ENCODE results near the gene DUXA. TPM values are rescaled to one million over a fixed set of nuclear protein-coding genes. Genes with fewer than 3 reads are reported as not detected.

The DUXA gene
- total RNA-seq, 1 experiment from 2014 or later: not detected

- H3K27me3 ChIP-seq (ENCODE audit: insufficient read depth, low read length): no peaks in the 10 kb centered on the region
- no peak overlapping the region for H3T11ph ChIP-seq (ENCODE audit: low read length)
- H2BK12ac ChIP-seq (ENCODE audit: insufficient read length, low read depth, low read length): no peak overlapping the region
- H3K79me1 ChIP-seq (ENCODE audit: insufficient read depth, low read depth, low read length, poor library complexity, severe bottlenecking): no peaks in the 10 kb centered on the region
- H3K9me3 ChIP-seq (ENCODE audit: control insufficient read depth, low read depth, low read length): peaks cover 54% of the 10 kb centered on the region
- H3K56ac ChIP-seq (ENCODE audit: insufficient read length, low read depth, low read length): no peak overlapping the region
- peaks cover 0 to 22% (median 2%) of the 10 kb centered on the region in 3 experiments; a peak in 4 of 7 replicates for H3K36me3 Mint-ChIP-seq (ENCODE audit: insufficient read depth in 1 of 3, low read depth in 3 of 3)
- no CpG with 5 or more reads among the region's 4 CpGs for WGBS (ENCODE audit: extremely low coverage, insufficient read length, low lambda C conversion rate)
- H3K4me1 ChIP-seq (ENCODE audit: insufficient read depth, low read length): no peaks in the 10 kb centered on the region
- H3K79me2 ChIP-seq (ENCODE audit: insufficient read depth, low read length): no peaks in the 10 kb centered on the region
- no peak overlapping the region for H2BK15ac ChIP-seq (ENCODE audit: low read depth, low read length)
- no peak overlapping the region for H4K8ac ChIP-seq (replicated peaks; ENCODE audit: insufficient read length, low read depth, low read length)
- H2BK120ac ChIP-seq (ENCODE audit: low read depth, low read length, poor library complexity, severe bottlenecking): no peak overlapping the region
- no peak overlapping the region for H3K18ac ChIP-seq (ENCODE audit: insufficient read length, low read depth, low read length)
- no peak overlapping the region for H3K14ac ChIP-seq (ENCODE audit: insufficient read depth, low read length)
- H4K5ac ChIP-seq (ENCODE audit: insufficient read length, low read depth, low read length): no peak overlapping the region
- no peak overlapping the region for H3K27ac Mint-ChIP-seq
- no peak overlapping the region for H2BK20ac ChIP-seq (ENCODE audit: low read depth, low read length, poor library complexity, severe bottlenecking)
- no peak overlapping the region for H3K4ac ChIP-seq (ENCODE audit: low read depth, low read length)
- no peak for DNase-seq
- no peak overlapping the region for H3K23ac ChIP-seq (ENCODE audit: insufficient read length, low read depth, low read length)
- no peaks in the 10 kb centered on the region for H4K20me1 ChIP-seq (ENCODE audit: control insufficient read depth, insufficient read depth, insufficient read length)
- H3K4me3 Mint-ChIP-seq: no peak overlapping the region
- H4K91ac ChIP-seq (ENCODE audit: insufficient read length, low read depth, low read length): no peak overlapping the region
- H3K4me2 ChIP-seq (ENCODE audit: insufficient read depth, insufficient read length, low read length): no peak overlapping the region
- no peak overlapping the region for H3K27ac ChIP-seq (ENCODE audit: insufficient read length, low read depth, low read length)
- H3K9ac ChIP-seq (ENCODE audit: extremely low read depth, insufficient read length, low read length): no peak overlapping the region
- no peak overlapping the region for H2AK5ac ChIP-seq (ENCODE audit: insufficient read length, low read length)
- H3K27me3 Mint-ChIP-seq (ENCODE audit: low read depth): peaks cover 4% of the 10 kb centered on the region
- H3K4me1 Mint-ChIP-seq: no peaks in the 10 kb centered on the region
- no peak for TF ChIP-seq CTCF (conservative IDR thresholded peaks at IDR 0.05)
- H2AFZ ChIP-seq (ENCODE audit: low read length): no peak overlapping the region
- H3K9me3 Mint-ChIP-seq: peaks cover 78 to 85% of the 10 kb centered on the region in 2 experiments
- H3K23me2 ChIP-seq (ENCODE audit: insufficient read length, low read depth, low read length, poor library complexity, severe bottlenecking): no peaks in the 10 kb centered on the region
- H2BK5ac ChIP-seq (ENCODE audit: insufficient read length, low read length): no peak overlapping the region
Measured at GRCh38 chr19:57123882-57124281, 43.4 kb downstream of the DUXA start.

Data from H9 (cell line).